Uterus (tissue), 4 donors: ENCODE measurements around the gene PDE3B. TPM values are rescaled to one million over a fixed set of nuclear protein-coding genes. Genes with fewer than 3 reads are reported as not detected.
A peak's percentile ranks its signal among the peaks of the same experiment; 100 is the strongest.

ENCODE experiments used
- DNase-seq, 2 donors: peaks; one replicate each; pipeline ENCODE4 v3.0.0-alpha.2; 2019 to 2020
- H3K27ac ChIP-seq, 2 donors: fragments of 200-600 bp; sonication (generic); 1 replicate in 1 of 2; 2 replicates in 1 of 2; pipeline ENCODE4 v1.5.1; 2016 to 2018
- H3K27me3 ChIP-seq, 2 donors: fragments of 200-600 bp; sonication (generic); one replicate each; pipeline ENCODE4 v1.5.1; 2018 to 2019; ENCODE audit warnings: control low read depth in 1 of 2
- H3K36me3 ChIP-seq, 2 donors: fragments of 200-600 bp; sonication (generic); one replicate each; pipeline ENCODE4 v1.5.1; 2019; ENCODE audit warnings: control low read depth in 1 of 2
- H3K4me1 ChIP-seq, 2 donors: fragments of 200-600 bp; sonication (generic); one replicate each; pipeline ENCODE4 v1.5.1; 2018 to 2019; ENCODE audit warnings: control low read depth in 1 of 2
- H3K4me3 ChIP-seq, 2 donors: fragments of 200-600 bp; sonication (generic); 1 replicate in 1 of 2; 2 replicates in 1 of 2; pipeline ENCODE4 v1.5.1; 2018 to 2019; ENCODE audit warnings: mild to moderate bottlenecking in 1 of 2
- H3K9me3 ChIP-seq, 2 donors: fragments of 200-600 bp; sonication (generic); one replicate each; pipeline ENCODE4 v1.5.1; 2019; ENCODE audit warnings: control low read depth in 1 of 2
- CTCF ChIP-seq, 4 experiments: fragments of 200-600 bp in 2 of 4; fragments of 450-650 bp in 2 of 4; sonication (generic) in 2 of 4; IDR thresholded peaks; one replicate each; pipeline ENCODE4 v1.5.1; 2016 to 2019; ENCODE audit warnings: antibody characterized with exemption in 4 of 4, mild to moderate bottlenecking in 2 of 4, moderate library complexity in 1 of 4
- POLR2A ChIP-seq, 2 donors: fragments of 450-650 bp; IDR thresholded peaks; one replicate each; pipeline ENCODE4 v1.6.1; 2016; ENCODE audit warnings: antibody characterized with exemption in 2 of 2, mild to moderate bottlenecking in 1 of 2, moderate library complexity in 1 of 2
- intact Hi-C: fragments of 100-400 bp; cut with DNase I; formaldehyde crosslinking; loops from one replicate; pipeline ENCODE4 v1.15.1; 2023; ENCODE audit warnings: low total_unique reads
- small RNA-seq: library from RNA; depleted of rRNA; stranded (forward); fragments of <200 nt; gene quantifications from one replicate; pipeline ENCODE3, GENCODE V24; 2016
- total RNA-seq, 4 donors: library from RNA; depleted of rRNA in 3 of 4; stranded (reverse); fragments of >200 nt in 3 of 4; gene quantifications; one replicate each; pipeline versions ENCODE4 v1.1.0 to v1.2.4, GENCODE V29; 2014 to 2023
- donor health status: DM: yes; HTN: yes; CAD: no.

Gene PDE3B
- total RNA-seq, 4 donors from 2014 or later: 1.5 to 10.8 (median 3.9) TPM

DNA sequence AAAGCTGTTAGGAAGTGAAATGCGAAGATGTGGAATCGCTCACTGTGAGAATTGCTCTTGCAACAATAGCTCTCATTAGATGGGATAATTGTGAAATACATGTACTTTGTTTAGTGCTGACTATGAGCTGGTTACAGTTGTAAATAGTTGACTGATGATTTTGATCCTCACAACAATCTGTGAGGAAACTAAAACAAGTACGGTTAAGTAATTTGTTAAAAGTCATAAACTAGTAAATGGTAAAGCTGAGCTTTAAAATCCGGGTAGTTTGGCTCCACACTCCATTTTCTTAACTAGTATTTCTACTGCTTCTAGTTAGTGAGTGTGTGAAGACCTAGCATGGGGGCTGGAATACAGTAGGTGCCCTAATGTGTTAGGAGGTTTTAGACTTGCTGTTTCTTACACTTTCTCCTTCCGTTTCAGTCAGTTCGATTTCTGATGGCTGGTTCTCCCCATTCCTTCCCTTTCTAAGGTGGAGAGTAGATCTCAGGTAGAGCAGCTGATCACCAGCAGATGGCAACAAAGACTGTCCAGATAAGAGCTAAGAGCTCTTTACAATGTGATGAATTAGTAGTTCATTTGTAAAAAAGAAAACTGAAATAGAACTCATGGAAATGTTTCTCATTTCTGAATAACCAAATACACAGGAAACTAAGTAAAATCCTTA lies 264.7 kb downstream of the PDE3B start:
- H3K27ac ChIP-seq: no peak overlapping the region
- no peak for DNase-seq
- intact Hi-C loops: no loop called here

GRCh38 chr11:14914536-14914935 lies 270.9 kb downstream of the PDE3B start:
- Histone ChIP-seq H3K9me3 (no peaks in the 10 kb centered on the region), H3K4me1 (no peaks in the 10 kb centered on the region), H3K36me3 (no peaks in the 10 kb centered on the region), H3K27ac (no peak overlapping the region), H3K27me3 (peaks cover 0 to 4% of the 10 kb centered on the region in 2 donors), H3K4me3 (no peak overlapping the region)
- no peak for DNase-seq
- no peak for TF ChIP-seq POLR2A (IDR thresholded peaks at IDR 0.05)
- intact Hi-C loops: no loop called here

More for the DNA sequence above, 264.7 kb downstream of the PDE3B start:
- peak; percentile 25 to 44 (median 34) for TF ChIP-seq CTCF (IDR thresholded peaks at IDR 0.05)
- TF ChIP-seq POLR2A (IDR thresholded peaks at IDR 0.05): no peak
- peaks cover 0 to 12% of the 10 kb centered on the region in 2 donors for H3K4me1 ChIP-seq
- no peaks in the 10 kb centered on the region for H3K36me3 ChIP-seq
- no peak overlapping the region for H3K4me3 ChIP-seq
- H3K27me3 ChIP-seq: peaks cover 0 to 4% of the 10 kb centered on the region in 2 donors
- H3K9me3 ChIP-seq: no peaks in the 10 kb centered on the region

DNA sequence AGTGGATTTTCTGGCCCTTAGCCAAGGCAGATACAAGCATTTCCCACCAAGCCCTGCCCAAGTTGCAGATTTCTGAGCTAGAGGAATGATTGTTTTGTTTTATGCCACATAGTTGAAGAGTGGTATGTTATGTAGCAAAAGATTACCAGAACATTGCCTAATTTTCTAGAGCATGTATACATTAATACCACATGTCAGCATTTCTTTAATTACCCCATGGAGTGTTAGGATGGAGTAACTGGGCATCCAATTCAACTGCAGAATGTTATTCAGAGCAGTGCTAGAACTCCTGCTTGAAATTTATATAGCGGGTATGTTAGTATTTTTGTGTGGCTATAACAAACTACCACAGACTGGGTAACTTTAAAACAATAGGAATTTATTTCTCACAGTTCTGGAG lies 272.8 kb downstream of the PDE3B start:
- no peaks in the 10 kb centered on the region for H3K36me3 ChIP-seq
- no peak overlapping the region for H3K4me3 ChIP-seq
- intact Hi-C loops: no loop called here
- H3K4me1 ChIP-seq: no peaks in the 10 kb centered on the region
- no peaks in the 10 kb centered on the region for H3K9me3 ChIP-seq
- DNase-seq: no peak
- TF ChIP-seq CTCF (IDR thresholded peaks at IDR 0.05) (no peak), POLR2A (IDR thresholded peaks at IDR 0.05) (no peak)
- peaks cover 0 to under 1% of the 10 kb centered on the region in 2 donors for H3K27me3 ChIP-seq
- no peak overlapping the region for H3K27ac ChIP-seq

Small RNA genes within 50 kb of the gene (small RNA-seq; reads per million reads assigned to genes)
- not detected for gene CALCP

Other genes starting within 250 kb of the PDE3B start
- 100 to 1,000 TPM in 2 of 4 donors, 10 to 100 TPM in 2; 73.3 to 279 (median 94.8) TPM for gene COPB1, start 144.0 kb upstream of the PDE3B start, total RNA-seq
- gene PSMA1, start 123.4 kb upstream of the PDE3B start, total RNA-seq: 100 to 1,000 TPM in 3 of 4 donors, 10 to 100 TPM in 1; 81.7 to 213 (median 126) TPM
- 10 to 100 TPM in 3 of 4 donors, 1 to 10 TPM in 1; 5.6 to 20.6 (median 12.9) TPM for gene CYP2R1, start 248.4 kb downstream of the PDE3B start, total RNA-seq